Sigmoid colon (tissue), 4 donors: ENCODE data around the gene TMEM184B.

Experiments used
- EP300 ChIP-seq, 4 donors: sonication (generic); formaldehyde crosslinking; IDR thresholded peaks; one replicate each; pipeline ENCODE4 v1.6.1; 2017; ENCODE audit warnings: antibody characterized with exemption in 4 of 4
- POLR2AphosphoS5 ChIP-seq, 4 donors: sonication (generic); formaldehyde crosslinking; IDR thresholded peaks; one replicate each; pipeline ENCODE4 v1.6.1; 2017; ENCODE audit warnings: antibody characterized with exemption in 4 of 4
- TF ChIP-seq, protein P1 (sequence below), 4 experiments: fragments of 450-650 bp in 3 of 4; fragments of 200-600 bp in 1 of 4; IDR thresholded peaks; one replicate each; pipeline ENCODE4 v1.5.1; 2016 to 2019; ENCODE audit warnings: antibody characterized with exemption in 4 of 4, mild to moderate bottlenecking in 3 of 4, moderate library complexity in 2 of 4

- TF ChIP-seq, protein P1, sequence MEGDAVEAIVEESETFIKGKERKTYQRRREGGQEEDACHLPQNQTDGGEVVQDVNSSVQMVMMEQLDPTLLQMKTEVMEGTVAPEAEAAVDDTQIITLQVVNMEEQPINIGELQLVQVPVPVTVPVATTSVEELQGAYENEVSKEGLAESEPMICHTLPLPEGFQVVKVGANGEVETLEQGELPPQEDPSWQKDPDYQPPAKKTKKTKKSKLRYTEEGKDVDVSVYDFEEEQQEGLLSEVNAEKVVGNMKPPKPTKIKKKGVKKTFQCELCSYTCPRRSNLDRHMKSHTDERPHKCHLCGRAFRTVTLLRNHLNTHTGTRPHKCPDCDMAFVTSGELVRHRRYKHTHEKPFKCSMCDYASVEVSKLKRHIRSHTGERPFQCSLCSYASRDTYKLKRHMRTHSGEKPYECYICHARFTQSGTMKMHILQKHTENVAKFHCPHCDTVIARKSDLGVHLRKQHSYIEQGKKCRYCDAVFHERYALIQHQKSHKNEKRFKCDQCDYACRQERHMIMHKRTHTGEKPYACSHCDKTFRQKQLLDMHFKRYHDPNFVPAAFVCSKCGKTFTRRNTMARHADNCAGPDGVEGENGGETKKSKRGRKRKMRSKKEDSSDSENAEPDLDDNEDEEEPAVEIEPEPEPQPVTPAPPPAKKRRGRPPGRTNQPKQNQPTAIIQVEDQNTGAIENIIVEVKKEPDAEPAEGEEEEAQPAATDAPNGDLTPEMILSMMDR (IDR thresholded peaks at IDR 0.05): no peak
- TF ChIP-seq POLR2AphosphoS5 (IDR thresholded peaks at IDR 0.05) (no peak), EP300 (IDR thresholded peaks at IDR 0.05) (no peak)
Measured at GRCh38 chr22:38285018-38285417, 12.2 kb upstream of the TMEM184B start.
